ENCODE data around the gene DAPP1.

The DAPP1 gene

GRCh38 chr4:99853999-99854398 is 37.4 kb downstream of the DAPP1 start:
- no peak for DNase-seq (ENCODE audit: low spot score)

GRCh38 chr4:99855678-99856077 is 39.1 kb downstream of the DAPP1 start:
- no peak for DNase-seq (ENCODE audit: low spot score)

- DNase-seq (ENCODE audit: low spot score) = no peak
Observed at GRCh38 chr4:99856166-99856565, 39.5 kb downstream of the DAPP1 start.

- DNase-seq (ENCODE audit: low spot score) = no peak
Observed at GRCh38 chr4:99857307-99857706, 40.7 kb downstream of the DAPP1 start.

- DNase-seq (ENCODE audit: low spot score) = no peak
Observed at GRCh38 chr4:99859618-99860017, 43.0 kb downstream of the DAPP1 start.

- no peak for DNase-seq (ENCODE audit: low spot score)
Observed at GRCh38 chr4:99860521-99860920, 43.9 kb downstream of the DAPP1 start.

- no peak for DNase-seq (ENCODE audit: low spot score)
Observed at GRCh38 chr4:99861120-99861905, 44.7 kb downstream of the DAPP1 start.

- no peak for DNase-seq (ENCODE audit: low spot score)
Observed at GRCh38 chr4:99863804-99864203, 47.2 kb downstream of the DAPP1 start.

- no peak for DNase-seq (ENCODE audit: low spot score)
Observed at GRCh38 chr4:99868126-99868596, 51.5 kb downstream of the DAPP1 start.

- DNase-seq (ENCODE audit: low spot score) = no peak
Observed at GRCh38 chr4:99872570-99872969, 55.9 kb downstream of the DAPP1 start.

GRCh38 chr4:99875071-99875470 is 58.4 kb downstream of the DAPP1 start:
- no peak for DNase-seq (ENCODE audit: low spot score)

GRCh38 chr4:99876946-99877345 is 60.3 kb downstream of the DAPP1 start:
- DNase-seq (ENCODE audit: low spot score) = no peak

- no peak for DNase-seq (ENCODE audit: low spot score)
Observed at GRCh38 chr4:99878604-99879003, 62.0 kb downstream of the DAPP1 start.

GRCh38 chr4:99879458-99879857 is 62.8 kb downstream of the DAPP1 start:
- DNase-seq (ENCODE audit: low spot score) = no peak

GRCh38 chr4:99885063-99885664 is 68.5 kb downstream of the DAPP1 start:
- DNase-seq (ENCODE audit: low spot score) = peak; percentile 31

- DNase-seq (ENCODE audit: low spot score) = no peak
Observed at GRCh38 chr4:99885687-99886086, 69.1 kb downstream of the DAPP1 start.

GRCh38 chr4:99886146-99886545 is 69.5 kb downstream of the DAPP1 start:
- no peak for DNase-seq (ENCODE audit: low spot score)

GRCh38 chr4:99887837-99888236 is 71.2 kb downstream of the DAPP1 start:
- peak; percentile 29 for DNase-seq (ENCODE audit: low spot score)

GRCh38 chr4:99891351-99891750 is 74.7 kb downstream of the DAPP1 start:
- DNase-seq (ENCODE audit: low spot score) = no peak

- no peak for DNase-seq (ENCODE audit: low spot score)
Observed at GRCh38 chr4:99893029-99893428, 76.4 kb downstream of the DAPP1 start.

- no peak for DNase-seq (ENCODE audit: low spot score)
Observed at GRCh38 chr4:99893839-99894160, 77.2 kb downstream of the DAPP1 start.

- DNase-seq (ENCODE audit: low spot score) = peak; percentile 95
Observed at GRCh38 chr4:99894161-99894997, 77.8 kb downstream of the DAPP1 start, which contains the start of gene LAMTOR3. Gene LAMTOR3 (minus strand): TSS chr4:99894427. CDS start chr4:99893963, 464 bp downstream.

GRCh38 chr4:99894998-99895397 is 78.4 kb downstream of the DAPP1 start:
- no peak for DNase-seq (ENCODE audit: low spot score)

Data from cerebellar cortex (tissue), 1 donor.